Suprapubic skin (tissue), 4 donors: ENCODE measurements around the gene CTCFL.

Experiments used
- EP300 ChIP-seq: sonication (generic); formaldehyde crosslinking; IDR thresholded peaks from one replicate; pipeline ENCODE4 v1.6.1; 2017; ENCODE audit warnings: antibody characterized with exemption
- POLR2A ChIP-seq, 2 donors: fragments of 450-650 bp; IDR thresholded peaks; one replicate each; pipeline ENCODE4 v1.6.1; 2017; ENCODE audit warnings: antibody characterized with exemption in 2 of 2, mild to moderate bottlenecking in 2 of 2, moderate library complexity in 2 of 2
- POLR2AphosphoS5 ChIP-seq, 3 donors: sonication (generic); formaldehyde crosslinking; IDR thresholded peaks; one replicate each; pipeline ENCODE4 v1.6.1; 2017; ENCODE audit warnings: antibody characterized with exemption in 3 of 3
- TF ChIP-seq, protein P1 (sequence below), 2 donors: fragments of 200-600 bp in 1 of 2; fragments of 450-650 bp in 1 of 2; sonication (generic) in 1 of 2; IDR thresholded peaks; one replicate each; pipeline ENCODE4 v1.5.1; 2016 to 2019; ENCODE audit warnings: antibody characterized with exemption in 2 of 2, mild to moderate bottlenecking in 1 of 2, moderate library complexity in 1 of 2

DNA sequence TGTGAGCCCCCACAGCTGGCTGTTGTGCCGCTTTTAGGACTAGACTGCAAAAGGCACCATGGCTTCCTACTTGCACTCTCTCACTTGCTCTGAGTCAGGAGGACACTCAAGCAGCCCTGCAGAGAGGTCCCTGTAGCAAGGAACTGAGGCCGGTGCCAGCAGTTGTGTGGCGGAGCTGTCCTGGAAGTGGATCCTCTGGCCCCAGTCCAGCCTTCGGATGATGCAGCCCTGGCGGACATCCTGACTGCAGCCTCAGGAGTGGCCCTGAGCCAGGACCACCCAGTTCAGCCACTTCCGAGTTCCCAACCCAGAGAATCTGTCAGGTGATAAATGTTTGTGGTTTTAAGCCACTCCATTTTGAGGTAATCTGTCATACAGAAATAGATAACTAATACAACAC is 17.5 kb downstream of the CTCFL start:
- TF ChIP-seq, protein P1, sequence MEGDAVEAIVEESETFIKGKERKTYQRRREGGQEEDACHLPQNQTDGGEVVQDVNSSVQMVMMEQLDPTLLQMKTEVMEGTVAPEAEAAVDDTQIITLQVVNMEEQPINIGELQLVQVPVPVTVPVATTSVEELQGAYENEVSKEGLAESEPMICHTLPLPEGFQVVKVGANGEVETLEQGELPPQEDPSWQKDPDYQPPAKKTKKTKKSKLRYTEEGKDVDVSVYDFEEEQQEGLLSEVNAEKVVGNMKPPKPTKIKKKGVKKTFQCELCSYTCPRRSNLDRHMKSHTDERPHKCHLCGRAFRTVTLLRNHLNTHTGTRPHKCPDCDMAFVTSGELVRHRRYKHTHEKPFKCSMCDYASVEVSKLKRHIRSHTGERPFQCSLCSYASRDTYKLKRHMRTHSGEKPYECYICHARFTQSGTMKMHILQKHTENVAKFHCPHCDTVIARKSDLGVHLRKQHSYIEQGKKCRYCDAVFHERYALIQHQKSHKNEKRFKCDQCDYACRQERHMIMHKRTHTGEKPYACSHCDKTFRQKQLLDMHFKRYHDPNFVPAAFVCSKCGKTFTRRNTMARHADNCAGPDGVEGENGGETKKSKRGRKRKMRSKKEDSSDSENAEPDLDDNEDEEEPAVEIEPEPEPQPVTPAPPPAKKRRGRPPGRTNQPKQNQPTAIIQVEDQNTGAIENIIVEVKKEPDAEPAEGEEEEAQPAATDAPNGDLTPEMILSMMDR (IDR thresholded peaks at IDR 0.05) = no peak
- TF ChIP-seq POLR2A (IDR thresholded peaks at IDR 0.05) (no peak), EP300 (no peak), POLR2AphosphoS5 (IDR thresholded peaks at IDR 0.05) (no peak)
